8988T (cell line): ENCODE results near the gene STK24.

ENCODE experiments used
- DNase-seq: peaks from one replicate; pipeline ENCODE4 v3.0.0; 2011

STK24 gene

DNA sequence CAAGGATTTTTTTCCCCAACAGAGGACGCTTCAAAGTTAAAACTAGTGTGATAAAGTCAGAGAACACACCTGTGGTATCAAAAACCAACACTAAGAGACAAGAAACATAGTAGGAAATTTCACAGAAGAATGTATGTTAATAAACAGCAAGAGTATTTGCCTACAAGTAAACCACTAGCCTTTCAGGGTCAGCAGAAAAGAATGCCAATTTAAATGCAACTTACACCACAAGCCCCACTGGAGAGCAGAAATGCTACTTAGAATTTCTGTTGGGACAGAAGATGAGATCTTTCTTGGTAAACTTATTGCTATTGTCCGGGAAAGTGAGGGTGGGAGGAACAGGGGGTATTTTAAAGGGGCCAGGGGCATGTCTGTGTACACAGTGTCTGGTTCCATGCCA lies 68.6 kb downstream of the STK24 start:
- no peak for DNase-seq

DNA sequence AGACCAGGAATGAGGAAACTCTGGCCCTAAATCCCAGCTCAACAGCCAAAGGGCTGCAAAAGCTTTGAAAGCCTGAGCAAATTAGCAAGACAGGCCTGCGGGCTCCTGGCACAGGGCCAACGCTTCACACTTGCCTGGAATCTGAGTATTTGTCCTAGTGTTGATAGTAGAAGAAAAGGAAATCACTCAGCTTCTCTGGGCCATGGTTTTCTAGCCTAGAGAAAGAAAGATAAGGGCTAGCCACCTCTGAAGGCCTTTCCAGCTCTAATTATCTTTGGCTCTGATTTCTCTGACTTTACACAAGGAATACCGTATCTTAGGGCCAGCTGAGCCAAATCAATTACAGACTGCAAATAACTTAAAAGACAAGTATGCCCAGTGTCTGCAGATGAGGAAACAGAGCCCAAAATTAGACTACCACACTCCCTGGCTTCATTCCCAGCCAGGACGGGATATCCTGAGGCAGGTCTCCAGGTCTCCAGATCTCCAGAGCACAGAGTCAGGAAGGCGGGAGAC lies 69.6 kb downstream of the STK24 start:
- DNase-seq = no peak

DNA sequence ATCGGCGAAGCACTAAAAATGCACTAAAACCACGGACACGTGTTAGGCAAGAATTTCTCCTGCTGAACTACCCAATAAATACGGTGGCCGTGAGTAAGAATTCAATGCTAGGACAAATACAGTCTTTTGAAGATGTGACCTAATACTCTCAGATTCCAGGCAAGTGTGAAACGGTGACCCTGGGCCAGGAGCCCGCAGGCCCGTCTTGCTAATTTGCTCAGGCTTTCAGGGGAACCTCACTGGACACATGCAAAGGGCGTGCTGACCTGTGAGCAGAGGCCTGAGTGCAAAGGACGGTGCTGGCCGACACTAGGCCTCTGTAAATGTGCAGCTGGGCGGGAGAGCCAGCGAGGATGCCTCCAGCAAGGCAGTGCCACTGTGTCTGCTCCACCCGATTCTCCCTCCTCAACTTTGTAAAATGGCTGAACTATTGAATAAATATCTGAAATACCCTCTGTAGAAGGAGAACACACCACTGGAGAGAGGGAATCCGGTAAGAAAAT lies 70.1 kb downstream of the STK24 start:
- DNase-seq = no peak

DNA sequence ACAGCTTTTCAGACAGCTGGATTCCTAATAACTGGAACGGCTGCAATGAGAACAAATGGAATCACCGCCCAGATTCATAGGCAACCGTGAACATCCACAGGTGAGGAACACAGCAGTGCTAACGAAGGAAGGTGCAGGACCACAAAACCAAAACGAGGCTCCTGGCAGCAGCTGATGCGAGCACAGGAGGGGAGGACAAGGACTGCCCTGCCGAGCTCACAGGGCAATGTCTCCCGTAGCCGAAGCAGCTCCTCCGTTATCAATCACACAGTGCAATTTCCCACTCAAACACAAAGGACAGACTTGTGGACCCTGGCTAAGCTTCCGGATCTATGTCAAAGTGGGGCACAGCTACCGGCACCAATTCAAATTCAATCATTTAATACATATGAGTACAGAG lies 70.6 kb downstream of the STK24 start:
- DNase-seq = no peak

DNA sequence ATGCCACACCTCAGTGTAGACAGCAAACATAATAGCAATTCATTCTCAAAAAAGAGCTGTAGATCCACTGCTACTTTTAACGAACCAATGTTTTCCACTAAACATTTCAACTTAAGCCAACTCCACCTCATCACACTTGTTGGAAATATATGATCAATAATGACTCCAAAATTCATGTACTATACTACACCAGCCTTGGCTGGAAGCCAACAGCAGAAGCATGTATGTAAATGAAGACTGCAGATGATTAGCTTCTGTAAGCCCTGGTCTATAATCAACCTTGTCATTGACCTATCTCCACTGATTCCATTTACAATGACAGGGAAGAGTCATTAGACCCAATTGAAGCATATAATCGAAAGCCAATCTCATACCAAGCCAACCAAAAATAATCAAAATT lies 71.7 kb downstream of the STK24 start:
- no peak for DNase-seq

DNA sequence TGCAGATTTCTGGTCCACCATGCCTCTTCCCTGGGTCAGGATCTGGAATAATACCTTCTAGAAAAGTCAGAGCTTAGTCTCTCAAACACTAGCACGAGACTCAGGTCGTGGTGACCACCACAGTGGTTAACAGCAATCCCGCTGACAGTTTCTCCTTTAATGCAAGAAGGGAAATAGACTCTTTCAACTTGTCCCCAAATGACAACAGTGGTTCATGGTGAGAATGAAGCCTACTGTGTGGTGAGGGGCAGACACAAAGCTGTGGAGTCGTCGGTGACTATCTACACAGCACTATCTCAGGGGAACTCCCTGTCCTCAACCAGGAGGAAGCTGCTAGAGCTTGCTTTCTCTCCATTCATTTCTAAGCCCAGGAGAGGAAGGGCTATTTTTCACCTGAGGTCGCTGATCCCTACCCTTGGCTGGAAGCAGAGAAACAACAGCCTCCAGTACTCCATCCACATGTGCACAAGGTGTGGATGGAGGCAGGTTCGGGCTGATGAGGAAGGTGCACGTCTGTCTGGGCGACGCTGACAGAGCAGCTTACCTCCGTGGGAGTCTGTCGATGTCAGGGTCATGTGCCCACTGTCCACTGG lies 72.4 kb downstream of the STK24 start:
- DNase-seq = no peak

DNA sequence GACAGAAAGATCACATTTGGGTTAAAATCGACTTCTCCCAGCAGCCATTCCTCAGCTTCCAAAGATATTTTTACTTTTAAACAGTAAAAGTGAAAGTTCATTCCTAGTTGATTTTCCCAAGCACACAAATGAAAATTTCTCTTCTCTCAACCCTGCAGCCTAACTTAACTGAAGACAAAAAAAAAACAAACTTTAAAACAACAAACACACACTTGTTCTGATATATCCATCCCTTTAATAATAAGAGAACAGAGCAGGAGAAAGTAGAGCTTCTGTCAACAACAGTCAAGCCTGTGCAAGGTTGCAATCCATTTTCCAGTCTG lies 72.9 kb downstream of the STK24 start:
- DNase-seq = no peak

DNA sequence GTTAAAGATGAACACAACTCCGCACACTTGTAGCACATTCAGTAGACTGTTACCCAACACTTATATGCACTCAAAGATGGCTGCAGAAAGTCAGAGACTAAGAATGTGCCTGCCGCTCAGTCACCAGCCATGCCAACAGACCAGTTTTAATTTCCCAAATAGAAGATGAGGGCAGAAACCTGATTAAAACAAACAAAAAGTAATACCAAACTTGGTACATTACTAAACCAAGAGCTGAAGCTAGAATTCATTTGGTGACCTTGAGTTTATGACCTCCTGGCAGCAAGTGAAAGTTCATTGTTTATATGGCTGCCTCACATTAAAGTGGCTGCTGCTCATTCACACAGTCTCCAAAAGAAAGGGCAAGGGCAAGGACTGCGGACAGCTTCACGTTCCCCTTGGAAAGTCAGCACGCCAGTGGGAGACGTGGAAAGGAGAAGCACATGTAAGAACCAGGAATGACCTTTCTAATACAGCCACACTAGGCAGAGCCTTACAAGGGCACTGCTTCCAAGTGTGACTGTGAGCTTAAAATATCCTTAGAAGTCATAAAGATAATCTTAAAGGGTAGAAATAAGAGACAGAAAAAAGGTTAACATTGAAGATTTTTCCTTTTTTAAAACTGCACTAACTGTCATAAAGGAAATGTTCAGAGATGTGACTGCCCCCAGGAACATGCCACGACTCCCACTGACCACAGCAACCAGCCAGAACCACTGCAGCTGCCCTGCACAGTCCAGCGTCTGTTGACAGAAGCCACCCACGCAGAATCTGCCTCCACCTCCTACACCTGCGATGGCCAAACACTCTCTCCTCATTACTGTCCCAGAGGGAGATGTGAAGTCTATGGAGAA lies 73.5 kb downstream of the STK24 start:
- DNase-seq = no peak

DNA sequence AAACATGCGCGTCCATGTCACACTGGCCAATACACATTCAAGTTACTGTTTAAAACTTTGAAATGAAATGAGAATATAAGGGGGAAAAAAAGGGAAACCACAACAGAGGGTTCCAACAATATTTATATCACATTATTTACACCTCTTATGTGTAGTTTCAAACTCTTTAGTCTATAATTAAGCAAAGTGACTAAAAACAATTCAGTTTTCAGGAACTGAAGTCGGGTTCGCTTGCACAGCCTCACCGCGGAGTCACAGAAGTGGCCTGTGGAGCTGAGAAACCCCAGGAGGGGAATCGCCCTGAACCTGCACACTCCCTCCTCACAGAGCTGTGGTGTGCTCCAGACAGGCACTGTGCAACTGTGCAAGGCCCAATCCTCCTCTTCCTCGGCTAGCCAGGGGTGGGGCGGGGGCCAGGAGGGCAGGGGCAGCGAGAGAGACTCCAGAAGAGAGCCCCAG lies 75.9 kb downstream of the STK24 start:
- no peak for DNase-seq

DNA sequence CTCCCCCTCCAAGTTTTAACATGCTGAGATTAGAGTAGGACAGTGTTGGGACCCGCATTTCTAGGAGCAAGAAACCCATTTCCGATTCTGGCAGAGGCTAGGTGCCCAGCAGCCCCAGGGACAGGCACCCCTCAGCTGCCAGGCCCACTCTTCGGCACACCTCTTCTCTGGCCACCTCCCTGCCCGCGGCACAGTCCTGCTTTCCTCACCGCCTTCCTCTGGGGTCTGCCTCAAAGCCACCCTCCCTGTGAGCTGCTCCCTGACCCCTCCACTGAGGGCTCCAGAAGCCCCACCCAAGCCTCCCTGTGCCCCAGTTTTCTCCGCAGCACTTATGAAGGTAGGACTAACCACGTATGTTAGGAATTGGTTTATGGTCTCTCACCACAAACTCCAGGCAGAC lies 79.9 kb downstream of the STK24 start:
- no peak for DNase-seq

DNA sequence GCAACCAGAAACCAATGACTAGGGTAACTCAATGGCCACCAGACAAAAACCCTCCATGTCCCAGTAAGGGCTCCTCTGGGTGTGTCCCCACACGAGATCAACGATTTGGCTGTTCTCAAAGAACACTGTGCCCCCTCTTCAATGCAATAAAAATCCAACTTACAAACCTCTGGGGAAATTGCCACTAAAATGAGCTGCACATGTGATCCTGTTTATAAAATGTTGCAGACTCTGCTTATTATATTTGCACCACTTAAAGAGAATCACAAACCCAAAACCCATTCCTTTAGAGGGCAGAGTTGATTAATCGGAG lies 80.5 kb downstream of the STK24 start:
- no peak for DNase-seq

DNA sequence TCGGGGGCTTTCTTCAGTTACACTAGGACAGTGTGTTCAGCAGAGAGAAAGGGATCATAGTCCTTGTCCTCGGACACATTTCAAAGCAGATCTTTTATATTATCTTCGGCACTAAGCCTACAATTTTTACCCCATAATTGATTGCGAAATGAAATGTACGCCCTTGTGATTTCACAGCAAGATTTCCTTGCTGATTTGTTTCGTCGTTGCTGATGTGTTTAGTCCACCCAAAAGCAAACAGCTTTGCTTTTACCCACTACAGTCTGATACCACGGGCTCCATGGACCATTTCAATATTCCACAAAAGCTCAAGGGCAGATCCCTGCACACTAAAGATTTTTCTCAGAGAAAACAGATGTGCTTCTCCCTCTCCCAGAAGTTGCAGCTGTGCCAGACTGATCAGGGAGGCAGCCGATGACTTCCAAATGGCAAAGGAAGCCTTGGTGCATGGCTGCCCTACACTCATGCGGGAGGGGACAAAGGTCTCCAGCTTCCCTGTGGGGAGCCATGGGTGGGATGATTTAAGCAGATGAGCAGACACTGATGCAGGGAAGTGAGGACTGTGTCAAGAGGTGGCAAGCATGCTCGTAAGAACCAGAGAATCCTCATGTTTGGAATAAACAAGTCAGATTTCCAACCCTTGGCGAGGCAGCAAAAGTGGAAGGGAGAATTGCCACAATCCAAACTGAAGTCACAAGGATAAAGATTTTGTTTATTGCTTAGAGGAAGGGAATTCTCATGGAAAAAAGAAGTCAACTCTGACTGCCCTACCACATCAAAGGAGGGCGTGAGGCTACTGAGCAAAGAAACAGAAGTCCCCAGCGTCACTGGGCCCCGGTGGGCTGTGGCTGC lies 81.1 kb downstream of the STK24 start:
- no peak for DNase-seq

DNA sequence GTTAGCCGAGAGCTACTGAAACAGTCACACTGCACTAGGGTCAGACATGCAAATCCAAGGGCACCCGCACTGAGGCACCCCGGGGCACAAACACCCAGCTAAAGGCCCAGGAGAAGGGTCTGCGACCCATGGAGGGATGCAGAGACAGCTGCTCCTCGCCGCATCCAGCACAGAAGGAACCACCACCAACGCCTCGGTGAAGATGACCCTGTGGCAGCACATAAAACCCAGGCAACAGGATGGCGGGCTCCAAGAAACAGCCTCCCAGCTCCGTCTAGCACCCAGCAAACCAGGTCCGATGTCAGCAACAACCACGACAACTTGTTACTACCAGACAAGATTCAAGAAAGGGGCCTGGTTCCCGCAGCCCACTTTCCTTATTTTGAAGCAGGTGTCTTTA lies 82.1 kb downstream of the STK24 start:
- no peak for DNase-seq

DNA sequence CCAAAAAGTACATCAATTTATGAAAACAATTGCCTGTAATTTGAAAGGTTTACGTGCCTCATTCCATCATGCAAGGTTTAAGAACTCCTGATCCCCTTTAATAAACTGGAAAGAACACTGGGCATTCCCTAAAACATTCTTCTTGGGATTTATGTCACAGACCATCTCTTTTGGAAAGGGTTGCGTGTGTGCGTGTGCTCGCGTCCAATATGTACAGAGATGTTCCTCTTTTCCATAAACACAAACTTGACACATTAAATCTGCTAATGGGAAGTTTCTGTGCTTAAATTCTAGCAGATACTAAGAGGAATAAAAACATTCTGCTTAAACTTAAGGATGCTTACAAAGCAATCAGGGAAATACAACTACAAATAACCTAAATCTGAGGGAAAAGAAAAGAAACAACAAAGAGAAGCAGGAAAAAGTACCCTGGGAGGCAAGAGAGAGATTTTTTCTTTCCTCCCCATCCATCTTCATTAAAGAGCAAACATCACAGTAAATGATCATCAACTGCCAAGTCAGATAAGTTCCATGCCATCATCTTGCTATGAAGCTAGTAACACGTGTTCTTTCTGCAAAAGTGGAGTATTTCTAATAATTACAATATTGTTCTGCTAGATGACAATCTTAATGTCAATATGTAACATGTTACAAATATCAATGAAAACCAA lies 83.7 kb downstream of the STK24 start:
- DNase-seq = no peak

DNA sequence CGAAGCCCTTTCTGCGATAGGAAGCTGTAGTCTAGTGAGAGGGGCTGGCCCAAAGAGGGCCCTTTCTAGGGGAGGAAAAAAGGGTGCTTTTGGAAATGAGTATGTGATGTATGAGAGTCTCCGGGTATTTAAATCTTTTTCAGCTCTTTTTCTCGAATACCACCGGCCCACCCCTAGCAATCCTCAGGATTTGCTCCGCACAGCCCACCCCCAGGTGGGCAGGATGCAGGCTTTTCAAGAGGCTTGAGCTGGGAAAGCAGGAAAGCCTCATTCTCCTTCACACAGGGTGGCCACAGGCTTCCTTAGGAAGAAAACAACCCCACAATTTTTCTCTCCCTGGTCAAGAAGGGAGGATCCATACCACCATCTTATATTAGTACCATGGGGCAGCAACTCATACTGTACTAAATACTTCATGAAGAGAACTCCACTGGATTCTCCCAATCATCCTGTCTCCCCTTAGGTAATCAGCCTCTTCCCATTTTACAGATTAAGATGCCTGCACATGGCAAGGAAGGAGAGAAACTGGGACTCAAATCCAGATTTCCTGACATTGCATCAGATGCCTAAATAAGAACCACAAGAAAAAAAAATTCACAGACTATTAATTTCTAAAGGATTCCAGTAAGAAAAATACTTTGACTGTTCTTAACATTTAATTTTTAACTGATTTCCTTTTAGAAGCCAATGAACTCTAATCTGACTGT lies 84.4 kb downstream of the STK24 start:
- DNase-seq = no peak

DNA sequence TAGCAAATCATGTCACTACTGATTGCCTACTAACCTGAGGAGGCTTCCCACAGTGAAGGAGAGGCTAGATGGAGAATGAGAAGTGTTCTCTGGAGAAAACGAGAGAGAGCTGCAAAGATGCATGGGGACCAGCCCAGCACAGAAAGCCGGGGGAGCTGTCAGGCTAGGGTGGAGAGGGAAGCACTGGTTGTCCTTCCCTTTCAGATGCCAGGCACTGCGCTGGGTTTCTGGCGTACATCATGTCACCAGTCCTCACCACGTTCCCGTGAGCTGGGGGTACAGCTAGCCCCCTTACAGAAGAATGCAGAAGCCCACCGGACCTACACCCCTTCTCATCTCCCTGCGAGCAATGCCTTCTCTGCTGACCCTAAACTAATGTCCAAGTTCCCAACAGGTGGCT lies 86.0 kb downstream of the STK24 start:
- DNase-seq = no peak

DNA sequence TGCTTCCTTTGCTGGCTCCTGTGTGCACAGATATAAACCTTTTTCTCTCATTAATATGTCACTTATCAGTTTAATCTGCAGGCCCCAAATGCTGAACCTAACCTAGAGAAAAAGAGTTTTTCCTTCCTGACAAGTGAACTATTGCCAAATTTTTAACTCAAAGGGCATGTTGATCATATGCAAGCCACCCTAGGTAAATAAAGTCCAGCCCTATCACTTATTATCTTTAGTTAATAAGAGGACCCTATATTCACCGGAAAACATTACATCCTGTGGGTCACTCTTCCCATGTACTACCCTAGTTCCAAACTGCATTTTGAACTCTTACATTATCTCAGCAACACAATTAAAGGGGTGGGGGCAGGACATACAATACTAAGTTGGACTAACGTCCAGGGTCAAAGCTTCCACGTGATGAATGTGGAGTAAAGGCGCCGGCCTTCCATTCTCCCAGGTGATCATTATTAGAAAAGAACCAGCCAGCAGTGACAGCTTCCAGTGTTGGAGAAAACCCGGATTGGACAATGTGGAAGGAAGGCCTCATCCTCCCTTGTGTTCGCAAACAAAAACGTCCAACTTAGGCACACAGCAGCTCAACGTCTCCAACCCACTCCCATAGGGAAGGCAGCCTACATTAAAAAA lies 86.6 kb downstream of the STK24 start:
- DNase-seq = no peak

DNA sequence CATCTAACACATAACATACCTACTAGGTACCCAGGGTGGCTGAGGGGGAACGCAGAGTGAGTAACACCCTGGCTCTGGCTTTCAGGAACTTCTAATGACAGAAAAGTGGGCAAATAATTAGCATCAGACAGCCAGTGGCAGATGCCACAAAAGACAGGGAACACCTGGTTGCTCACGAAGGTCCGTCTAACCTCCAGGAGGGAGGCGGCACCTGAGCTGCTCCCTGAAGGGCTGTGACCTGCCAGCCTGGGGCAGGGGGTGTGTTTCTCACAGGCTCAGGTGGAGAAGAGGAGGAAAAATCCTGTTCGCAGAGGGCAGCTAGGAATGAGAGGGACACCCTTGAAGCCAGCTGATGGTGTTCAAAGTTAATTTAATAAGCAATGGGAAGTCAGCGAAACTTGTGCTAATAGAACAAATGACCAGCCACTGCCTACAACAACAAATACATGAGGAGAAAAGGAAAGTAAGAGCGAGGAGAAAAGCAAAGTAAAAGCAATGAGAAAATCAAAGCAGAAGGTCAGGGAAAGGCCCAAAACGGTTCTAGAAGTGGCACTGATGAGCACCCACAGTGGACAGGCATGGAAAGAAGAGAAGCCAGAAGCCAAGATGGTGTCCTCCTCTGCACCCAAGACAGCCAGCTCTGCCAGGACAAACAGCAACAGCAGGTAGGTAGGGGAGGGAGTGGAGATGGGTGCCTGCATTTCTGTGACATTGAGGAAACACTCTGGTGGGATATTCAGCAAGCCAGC lies 87.3 kb downstream of the STK24 start:
- no peak for DNase-seq

DNA sequence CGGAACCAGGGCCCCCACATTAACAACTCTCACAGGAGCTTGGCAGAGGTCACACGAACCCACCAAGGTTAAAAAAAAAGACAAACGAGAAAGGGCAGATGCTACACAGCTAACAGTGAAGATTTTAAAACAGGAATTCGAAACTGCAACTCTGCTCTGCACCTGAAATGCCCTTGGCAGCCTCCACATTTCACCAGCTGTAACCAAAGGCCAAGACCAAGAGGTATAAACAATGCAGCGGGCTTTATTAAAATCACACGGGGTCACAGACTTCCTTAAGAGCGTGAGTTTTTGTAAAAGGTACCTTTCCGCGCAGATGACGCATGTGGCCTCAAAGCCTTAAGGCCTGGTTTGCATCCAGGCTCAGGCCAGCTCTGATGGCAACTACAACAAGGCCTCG lies 88.2 kb downstream of the STK24 start:
- no peak for DNase-seq

DNA sequence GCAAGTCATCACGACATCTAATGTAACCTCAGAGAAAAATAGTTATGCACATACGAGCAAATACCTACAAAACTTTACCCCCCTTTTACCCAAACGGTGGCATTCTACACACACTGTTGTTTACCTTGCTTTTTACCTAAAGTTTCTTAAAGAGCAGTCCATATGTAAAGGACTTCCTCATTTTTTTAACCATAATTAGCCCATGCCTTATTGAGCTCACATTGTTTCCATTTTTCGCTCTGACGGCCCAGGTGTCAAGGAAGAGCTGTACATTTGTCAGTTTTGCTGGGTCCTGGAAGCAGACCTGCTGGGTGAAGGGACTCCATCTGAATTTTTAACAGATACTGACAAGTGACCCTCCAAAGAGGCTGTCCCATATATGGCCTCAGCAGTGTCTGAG lies 89.4 kb downstream of the STK24 start:
- no peak for DNase-seq

DNA sequence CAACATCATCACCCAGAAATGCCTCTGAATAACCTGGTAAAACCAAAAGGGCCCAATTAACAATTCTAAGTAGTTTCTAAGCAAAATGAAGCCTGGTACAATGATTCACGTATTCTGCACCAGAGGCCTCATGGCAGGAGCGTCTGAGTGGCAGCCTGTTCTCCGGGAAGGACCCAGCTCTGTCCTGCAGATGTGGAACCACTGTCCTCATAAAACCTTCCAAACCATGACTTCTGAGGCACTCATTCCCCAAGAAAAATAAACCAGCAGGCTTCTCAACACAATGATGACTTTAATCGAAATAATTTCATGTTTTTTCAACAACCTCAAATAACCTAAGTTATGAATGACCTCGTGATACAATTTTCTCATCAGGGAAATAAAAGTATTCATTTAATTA lies 89.9 kb downstream of the STK24 start:
- DNase-seq = no peak
